Mesodermal cell (in vitro differentiated cells): ENCODE data around the gene NPPC.
"Not testable (repeated sequence)": the region's sequence is repeated elsewhere in the genome, so short reads cannot be mapped to it uniquely, and the experiment has no call there.

ENCODE experiments used
- H3K27ac ChIP-seq: 2 replicates; pipeline ENCODE4 v1.7.0; 2013; ENCODE audit warnings: mild to moderate bottlenecking, low read depth, low read length, moderate library complexity; ENCODE audit not compliant: severe bottlenecking
- H3K36me3 ChIP-seq: 2 replicates; pipeline ENCODE4 v1.7.1; 2013; ENCODE audit warnings: mild to moderate bottlenecking, low read length, moderate library complexity; ENCODE audit not compliant: control insufficient read depth, insufficient read depth
- H3K4me1 ChIP-seq: one replicate; pipeline ENCODE4 v1.7.1; 2013; ENCODE audit warnings: mild to moderate bottlenecking, low read length; ENCODE audit not compliant: insufficient read depth, control insufficient read depth, poor library complexity, severe bottlenecking
- H3K4me3 ChIP-seq: 2 replicates; pipeline ENCODE4 v1.7.0; 2013; ENCODE audit warnings: low read length, control low read depth, mild to moderate bottlenecking; ENCODE audit not compliant: insufficient read depth, poor library complexity, severe bottlenecking; ENCODE audit errors: extremely low read depth
- H3K9me3 ChIP-seq: 2 replicates; pipeline ENCODE4 v1.7.1; 2013; ENCODE audit warnings: mild to moderate bottlenecking, low read length, moderate library complexity; ENCODE audit not compliant: control insufficient read depth
- WGBS, 2 experiments: methylation state at CpG; one replicate each; pipeline ENCODE4 v1.1.5; 2013; ENCODE audit warnings: missing lambda C conversion rate in 2 of 2; ENCODE audit not compliant: insufficient coverage in 2 of 2; 5-methylcytosine and 5-hydroxymethylcytosine counted together

Gene NPPC

GRCh38 chr2:231919341-231920035 lies 6.7 kb downstream of the NPPC start:
- Histone ChIP-seq H3K9me3 (no peaks in the 10 kb centered on the region), H3K4me1 (no peaks in the 10 kb centered on the region), H3K27ac (no peak overlapping the region), H3K36me3 (no peaks in the 10 kb centered on the region), H3K4me3 (no peak overlapping the region)
- 82 to 90% methylated on average over 12 to 14 of the region's 15 CpGs for WGBS, 2 experiments

- no peaks in the 10 kb centered on the region for H3K9me3 ChIP-seq
- no peak overlapping the region for H3K27ac ChIP-seq
- 91 to 92% methylated on average over 19 of the region's 21 CpGs for WGBS, 2 experiments
- no peak overlapping the region for H3K4me3 ChIP-seq
- H3K4me1 ChIP-seq = no peaks in the 10 kb centered on the region
- no peaks in the 10 kb centered on the region for H3K36me3 ChIP-seq
These were observed 7.5 kb downstream of the NPPC start for GRCh38 chr2:231918501-231919330.

GRCh38 chr2:231917280-231918066 lies 8.7 kb downstream of the NPPC start:
- 80 to 87% methylated on average over 6 to 8 of the region's 10 CpGs for WGBS, 2 experiments
- no peak overlapping the region for H3K4me3 ChIP-seq
- H3K4me1 ChIP-seq = no peaks in the 10 kb centered on the region
- H3K27ac ChIP-seq = no peak overlapping the region
- H3K36me3 ChIP-seq = no peaks in the 10 kb centered on the region
- no peaks in the 10 kb centered on the region for H3K9me3 ChIP-seq

- no peak overlapping the region for H3K4me3 ChIP-seq
- no peaks in the 10 kb centered on the region for H3K4me1 ChIP-seq
- WGBS, 2 experiments = 91% methylated on average over 9 to 11 of the region's 14 CpGs
- no peaks in the 10 kb centered on the region for H3K9me3 ChIP-seq
- H3K36me3 ChIP-seq = no peaks in the 10 kb centered on the region
- H3K27ac ChIP-seq = no peak overlapping the region
These were observed 12.0 kb downstream of the NPPC start for GRCh38 chr2:231914077-231914690.

- 90 to 100% methylated on average over 2 of the region's 6 CpGs for WGBS, 2 experiments
- Histone ChIP-seq H3K4me1 (no peaks in the 10 kb centered on the region), H3K4me3 (no peak overlapping the region), H3K27ac (no peak overlapping the region), H3K36me3 (no peaks in the 10 kb centered on the region), H3K9me3 (no peaks in the 10 kb centered on the region)
These were observed 14.8 kb downstream of the NPPC start for GRCh38 chr2:231911381-231911780.

GRCh38 chr2:231910771-231911170 lies 15.4 kb downstream of the NPPC start:
- Histone ChIP-seq H3K27ac (no peak overlapping the region), H3K9me3 (no peaks in the 10 kb centered on the region), H3K36me3 (no peaks in the 10 kb centered on the region), H3K4me3 (no peak overlapping the region), H3K4me1 (peaks cover 3% of the 10 kb centered on the region)
- WGBS, 2 experiments = 69 to 80% methylated on average over 2 to 5 of the region's 6 CpGs

GRCh38 chr2:231910161-231910560 lies 16.0 kb downstream of the NPPC start:
- not testable (repeated sequence) for H3K9me3 ChIP-seq, H3K4me1 ChIP-seq, H3K27ac ChIP-seq, H3K36me3 ChIP-seq, H3K4me3 ChIP-seq
- WGBS, 2 experiments = 77 to 94% methylated on average over 5 to 7 of the region's 7 CpGs

GRCh38 chr2:231909631-231910030 lies 16.6 kb downstream of the NPPC start:
- WGBS, 2 experiments = 79 to 91% methylated on average over 3 to 5 of the region's 5 CpGs
- Histone ChIP-seq H3K4me1 (peaks cover 3% of the 10 kb centered on the region), H3K36me3 (no peaks in the 10 kb centered on the region), H3K4me3 (no peak overlapping the region), H3K27ac (no peak overlapping the region), H3K9me3 (no peaks in the 10 kb centered on the region)

- H3K36me3 ChIP-seq = no peaks in the 10 kb centered on the region
- H3K4me3 ChIP-seq = no peak overlapping the region
- H3K27ac ChIP-seq = no peak overlapping the region
- H3K4me1 ChIP-seq = peaks cover 3% of the 10 kb centered on the region
- H3K9me3 ChIP-seq = no peaks in the 10 kb centered on the region
- WGBS, 2 experiments = 88 to 94% methylated on average over 5 of the region's 8 CpGs
These were observed 17.6 kb downstream of the NPPC start for GRCh38 chr2:231908584-231908983.

- peaks cover 3% of the 10 kb centered on the region for H3K4me1 ChIP-seq
- 92 to 95% methylated on average over 5 of the region's 8 CpGs for WGBS, 2 experiments
- no peaks in the 10 kb centered on the region for H3K9me3 ChIP-seq
- no peak overlapping the region for H3K4me3 ChIP-seq
- H3K36me3 ChIP-seq = no peaks in the 10 kb centered on the region
- no peak overlapping the region for H3K27ac ChIP-seq
These were observed 18.4 kb downstream of the NPPC start for GRCh38 chr2:231907765-231908164.
